HepG2 (cell line): Measurements from ENCODE around the gene GSK3B. TPM values are rescaled to one million over a fixed set of nuclear protein-coding genes. Genes with fewer than 3 reads are reported as not detected.

ENCODE experiments used
- ATAC-seq: fragments of 200-7000 bp; cut with Tn5 transposase; 3 replicates; pipeline ENCODE4 v1.9.1; 2020; ENCODE audit warnings: mild to moderate bottlenecking, moderate library complexity
- BruUV-seq: library from RNA; stranded (reverse); fragments of 400-500 nt; replicated peaks from 2 replicates; lab custom pipeline; 2021; lab: Mats Ljungman, UMichigan
- CTCF ChIA-PET: fragments of 300-600 bp; formaldehyde crosslinking; extraction: SDS; loops from one replicate; lab custom pipeline; 2021; ENCODE audit warnings: low total read pairs, inconsistent platforms, low intra/inter-chr PET ratio; lab: Yijun Ruan, JAX
- POLR2A ChIA-PET: fragments of 350-600 bp; sonication (Branson Sonifier 250); formaldehyde crosslinking; loops from one replicate; lab custom pipeline; 2020; ENCODE audit warnings: antibody characterized with exemption, inconsistent platforms; lab: Yijun Ruan, JAX
- DNase-seq: peaks from one replicate; pipeline ENCODE4 v3.0.0-alpha.2; 2015; ENCODE audit warnings: low spot score
- FAIRE-seq: peaks from 3 replicates; lab custom pipeline; 2011; peaks lifted over from hg19 to GRCh38; lab: Jason Lieb, UNC
- H2AFZ ChIP-seq: one replicate; pipeline ENCODE4 v1.6.1; 2011; ENCODE audit warnings: low read length, inconsistent platforms
- H3K27ac ChIP-seq: fragments of 300-600 bp; 3 replicates; pipeline ENCODE4 v1.8.0; 2011; ENCODE audit warnings: mixed run types, mild to moderate bottlenecking, mixed read lengths, low read length, inconsistent platforms; ENCODE audit not compliant: insufficient read depth; ENCODE audit errors: extremely low read length
- H3K27me3 ChIP-seq, 2 experiments: fragments of 200-600 bp in 1 of 2; 2 replicates in 1 of 2; 3 replicates in 1 of 2; pipeline versions ENCODE4 v1.6.0 to v1.8.0; 2011; ENCODE audit warnings: low read length in 2 of 2, mild to moderate bottlenecking in 2 of 2, moderate library complexity in 2 of 2, inconsistent platforms in 1 of 2; ENCODE audit not compliant: insufficient read depth in 2 of 2, control insufficient read depth in 1 of 2
- H3K36me3 ChIP-seq, 2 experiments: fragments of 200-600 bp in 1 of 2; replicated peaks in 1 of 2; 2 replicates in 1 of 2; 3 replicates in 1 of 2; pipeline versions ENCODE4 v1.5.1 to v1.8.0; 2011; ENCODE audit warnings: low read length in 2 of 2, inconsistent platforms in 1 of 2; ENCODE audit not compliant: insufficient read depth in 2 of 2, control insufficient read depth in 1 of 2
- H3K4me1 ChIP-seq: 2 replicates; pipeline ENCODE4 v1.5.1; 2012; ENCODE audit warnings: low read length, inconsistent platforms; ENCODE audit not compliant: insufficient read depth
- H3K4me2 ChIP-seq: 2 replicates; pipeline ENCODE4 v1.6.0; 2011; ENCODE audit warnings: low read depth, low read length, inconsistent platforms
- H3K4me3 ChIP-seq, 3 experiments: fragments of 200-600 bp in 1 of 3; sonication (generic), shearing (Covaris generic) in 1 of 3; replicated peaks in 1 of 3; 2 replicates each; pipeline ENCODE4 v1.5.1; 2011 to 2016; ENCODE audit warnings: low read length in 3 of 3, inconsistent platforms in 2 of 3, low read depth in 2 of 3, mild to moderate bottlenecking in 2 of 3, control low read depth in 1 of 3, mixed read lengths in 1 of 3; ENCODE audit not compliant: insufficient read depth in 1 of 3
- H3K79me2 ChIP-seq: one replicate; pipeline ENCODE4 v1.6.1; 2011; ENCODE audit warnings: low read length, inconsistent platforms; ENCODE audit not compliant: insufficient read depth
- H3K9ac ChIP-seq: 2 replicates; pipeline ENCODE4 v1.6.0; 2011; ENCODE audit warnings: mild to moderate bottlenecking, low read depth, low read length, inconsistent platforms; ENCODE audit not compliant: insufficient read depth
- H3K9me3 ChIP-seq: 2 replicates; pipeline ENCODE4 v1.5.1; 2012; ENCODE audit warnings: mild to moderate bottlenecking, low read length
- H4K20me1 ChIP-seq: 2 replicates; pipeline ENCODE4 v1.6.0; 2011; ENCODE audit warnings: inconsistent platforms, mild to moderate bottlenecking, low read length, moderate library complexity; ENCODE audit not compliant: insufficient read depth
- ZNF484 ChIP-seq: sonication (generic); formaldehyde crosslinking; IDR thresholded peaks from 2 replicates; pipeline ENCODE4 v1.5.1; 2020; ENCODE audit warnings: mild to moderate bottlenecking, low read depth, missing genetic modification reagents, borderline replicate concordance
- WGBS: methylation state at CpG from one replicate; pipeline ENCODE4 v1.1.6; 2017; ENCODE audit warnings: low lambda C conversion rate; 5-methylcytosine and 5-hydroxymethylcytosine counted together
- in situ Hi-C: cut with HindIII; loops from 2 replicates; pipeline ENCODE4 v1.10.0; 2017; ENCODE audit warnings: low pct_unique_long_range_greater_than_20kb; ENCODE audit not compliant: extremely low pct_ligation_motif_present
- intact Hi-C: fragments of 100-400 bp; cut with micrococcal nuclease; formaldehyde crosslinking; loops from one replicate; pipeline ENCODE4 v1.10.0; 2022; ENCODE audit not compliant: unreplicated experiment
- polyA plus RNA-seq, 8 experiments: library from polyadenylated mRNA; depleted of rRNA in 3 of 8; stranded (reverse) in 7 of 8; unstranded in 1 of 8; fragments of >200 nt; fragmentation: Illumina TruSeq in 4 of 8; extraction: Trizol in 4 of 8; gene quantifications; 2 replicates each; pipeline versions ENCODE4 v1.2.1 to v1.2.3, GENCODE V29; 2011 to 2016; ENCODE audit warnings: low read depth in 4 of 8, missing spikeins in 1 of 8, mixed read lengths in 1 of 8; ENCODE audit not compliant: insufficient read depth in 1 of 8
- total RNA-seq, 5 experiments: library from RNA; depleted of rRNA; stranded (reverse); fragments of >200 nt; fragmentation: Illumina TruSeq; extraction: Trizol; gene quantifications; 2 replicates each; pipeline ENCODE4 v1.2.3, GENCODE V29; 2016; ENCODE audit warnings: low read depth in 1 of 5
- TF ChIP-seq, protein P1 (sequence below): sonication (generic); formaldehyde crosslinking; IDR thresholded peaks from one replicate; pipeline ENCODE4 v1.5.1; 2020; ENCODE audit warnings: mild to moderate bottlenecking, missing genetic modification reagents; ENCODE audit errors: not compliant biosample characterization
- TF ChIP-seq, protein P2 (sequence below): sonication (generic); formaldehyde crosslinking; conservative IDR thresholded peaks from 2 replicates; pipeline ENCODE4 v1.4.0; 2020; ENCODE audit warnings: mild to moderate bottlenecking, missing genetic modification reagents, moderate library complexity

GSK3B gene
- total and polyA plus RNA-seq, 2 of the 13 experiments (the other 11 are each of a cell fraction or from before 2014, with no cell fraction given) = 22.3 to 30.1 TPM

DNA sequence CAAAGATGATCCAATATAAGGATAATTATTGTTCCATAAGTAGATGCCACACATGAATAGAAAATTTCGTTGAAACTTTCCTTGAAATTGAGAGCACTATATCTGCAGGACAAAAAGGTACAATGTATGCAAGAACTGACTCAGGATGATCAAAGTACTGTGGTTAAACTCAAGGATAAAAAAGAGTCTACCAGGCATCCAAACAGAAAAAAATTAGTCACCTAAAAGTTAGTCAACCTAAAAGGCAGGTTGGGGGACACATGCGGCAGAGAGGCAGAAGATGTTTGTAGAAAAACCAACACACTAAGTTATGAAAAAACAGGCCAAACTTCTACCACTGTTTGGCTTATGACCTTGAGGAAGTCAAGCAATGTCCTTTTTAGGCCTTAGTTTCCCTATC lies 68.7 kb downstream of the GSK3B start (continued):
- TF ChIP-seq, protein P1, sequence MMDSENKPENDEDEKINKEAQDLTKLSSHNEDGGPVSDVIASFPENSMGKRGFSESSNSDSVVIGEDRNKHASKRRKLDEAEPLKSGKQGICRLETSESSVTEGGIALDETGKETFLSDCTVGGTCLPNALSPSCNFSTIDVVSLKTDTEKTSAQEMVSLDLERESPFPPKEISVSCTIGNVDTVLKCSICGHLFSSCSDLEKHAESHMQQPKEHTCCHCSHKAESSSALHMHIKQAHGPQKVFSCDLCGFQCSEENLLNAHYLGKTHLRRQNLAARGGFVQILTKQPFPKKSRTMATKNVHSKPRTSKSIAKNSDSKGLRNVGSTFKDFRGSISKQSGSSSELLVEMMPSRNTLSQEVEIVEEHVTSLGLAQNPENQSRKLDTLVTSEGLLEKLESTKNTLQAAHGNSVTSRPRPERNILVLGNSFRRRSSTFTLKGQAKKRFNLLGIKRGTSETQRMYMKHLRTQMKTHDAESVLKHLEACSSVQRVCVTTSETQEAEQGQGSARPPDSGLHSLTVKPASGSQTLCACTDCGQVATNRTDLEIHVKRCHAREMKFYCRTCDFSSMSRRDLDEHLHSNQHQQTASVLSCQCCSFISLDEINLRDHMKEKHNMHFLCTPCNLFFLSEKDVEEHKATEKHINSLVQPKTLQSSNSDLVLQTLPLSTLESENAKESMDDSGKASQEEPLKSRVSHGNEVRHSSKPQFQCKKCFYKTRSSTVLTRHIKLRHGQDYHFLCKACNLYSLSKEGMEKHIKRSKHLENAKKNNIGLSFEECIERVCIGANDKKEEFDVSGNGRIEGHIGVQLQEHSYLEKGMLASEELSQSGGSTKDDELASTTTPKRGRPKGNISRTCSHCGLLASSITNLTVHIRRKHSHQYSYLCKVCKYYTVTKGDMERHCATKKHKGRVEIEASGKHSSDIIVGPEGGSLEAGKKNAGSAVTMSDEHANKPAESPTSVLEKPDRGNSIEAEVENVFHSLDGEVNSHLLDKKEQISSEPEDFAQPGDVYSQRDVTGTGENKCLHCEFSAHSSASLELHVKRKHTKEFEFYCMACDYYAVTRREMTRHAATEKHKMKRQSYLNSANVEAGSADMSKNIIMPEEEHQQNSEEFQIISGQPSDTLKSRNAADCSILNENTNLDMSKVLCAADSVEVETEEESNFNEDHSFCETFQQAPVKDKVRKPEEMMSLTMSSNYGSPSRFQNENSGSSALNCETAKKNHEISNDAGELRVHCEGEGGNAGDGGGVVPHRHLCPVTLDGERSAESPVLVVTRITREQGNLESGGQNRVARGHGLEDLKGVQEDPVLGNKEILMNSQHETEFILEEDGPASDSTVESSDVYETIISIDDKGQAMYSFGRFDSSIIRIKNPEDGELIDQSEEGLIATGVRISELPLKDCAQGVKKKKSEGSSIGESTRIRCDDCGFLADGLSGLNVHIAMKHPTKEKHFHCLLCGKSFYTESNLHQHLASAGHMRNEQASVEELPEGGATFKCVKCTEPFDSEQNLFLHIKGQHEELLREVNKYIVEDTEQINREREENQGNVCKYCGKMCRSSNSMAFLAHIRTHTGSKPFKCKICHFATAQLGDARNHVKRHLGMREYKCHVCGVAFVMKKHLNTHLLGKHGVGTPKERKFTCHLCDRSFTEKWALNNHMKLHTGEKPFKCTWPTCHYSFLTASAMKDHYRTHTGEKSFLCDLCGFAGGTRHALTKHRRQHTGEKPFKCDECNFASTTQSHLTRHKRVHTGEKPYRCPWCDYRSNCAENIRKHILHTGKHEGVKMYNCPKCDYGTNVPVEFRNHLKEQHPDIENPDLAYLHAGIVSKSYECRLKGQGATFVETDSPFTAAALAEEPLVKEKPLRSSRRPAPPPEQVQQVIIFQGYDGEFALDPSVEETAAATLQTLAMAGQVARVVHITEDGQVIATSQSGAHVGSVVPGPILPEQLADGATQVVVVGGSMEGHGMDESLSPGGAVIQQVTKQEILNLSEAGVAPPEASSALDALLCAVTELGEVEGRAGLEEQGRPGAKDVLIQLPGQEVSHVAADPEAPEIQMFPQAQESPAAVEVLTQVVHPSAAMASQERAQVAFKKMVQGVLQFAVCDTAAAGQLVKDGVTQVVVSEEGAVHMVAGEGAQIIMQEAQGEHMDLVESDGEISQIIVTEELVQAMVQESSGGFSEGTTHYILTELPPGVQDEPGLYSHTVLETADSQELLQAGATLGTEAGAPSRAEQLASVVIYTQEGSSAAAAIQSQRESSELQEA = no peak

DNA sequence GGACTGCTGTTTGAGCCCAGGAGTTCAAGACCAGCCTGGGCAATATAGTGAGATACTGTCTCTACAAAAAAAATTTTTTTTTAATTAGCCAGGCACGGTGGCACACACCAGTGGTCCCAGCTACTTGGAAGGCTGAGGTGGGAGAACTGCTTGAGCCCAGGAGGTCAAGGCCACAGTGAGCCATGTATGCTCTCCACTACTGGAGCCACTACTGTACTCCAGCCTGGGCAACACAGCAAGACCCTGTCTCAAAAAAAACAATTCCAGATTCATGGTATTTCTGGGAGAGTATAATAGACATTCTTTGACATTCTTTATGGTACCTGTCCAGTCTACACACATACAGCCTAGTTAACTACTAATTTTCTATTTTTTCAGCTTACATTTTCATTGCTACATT lies 70.1 kb downstream of the GSK3B start:
- H3K79me2 ChIP-seq = peaks cover 93% of the 10 kb centered on the region
- 100% methylated on average over 1 of the region's 1 CpG for WGBS
- BruUV-seq = no TSS peak
- TF ChIP-seq ZNF484 = no peak
- TF ChIP-seq, protein P2, sequence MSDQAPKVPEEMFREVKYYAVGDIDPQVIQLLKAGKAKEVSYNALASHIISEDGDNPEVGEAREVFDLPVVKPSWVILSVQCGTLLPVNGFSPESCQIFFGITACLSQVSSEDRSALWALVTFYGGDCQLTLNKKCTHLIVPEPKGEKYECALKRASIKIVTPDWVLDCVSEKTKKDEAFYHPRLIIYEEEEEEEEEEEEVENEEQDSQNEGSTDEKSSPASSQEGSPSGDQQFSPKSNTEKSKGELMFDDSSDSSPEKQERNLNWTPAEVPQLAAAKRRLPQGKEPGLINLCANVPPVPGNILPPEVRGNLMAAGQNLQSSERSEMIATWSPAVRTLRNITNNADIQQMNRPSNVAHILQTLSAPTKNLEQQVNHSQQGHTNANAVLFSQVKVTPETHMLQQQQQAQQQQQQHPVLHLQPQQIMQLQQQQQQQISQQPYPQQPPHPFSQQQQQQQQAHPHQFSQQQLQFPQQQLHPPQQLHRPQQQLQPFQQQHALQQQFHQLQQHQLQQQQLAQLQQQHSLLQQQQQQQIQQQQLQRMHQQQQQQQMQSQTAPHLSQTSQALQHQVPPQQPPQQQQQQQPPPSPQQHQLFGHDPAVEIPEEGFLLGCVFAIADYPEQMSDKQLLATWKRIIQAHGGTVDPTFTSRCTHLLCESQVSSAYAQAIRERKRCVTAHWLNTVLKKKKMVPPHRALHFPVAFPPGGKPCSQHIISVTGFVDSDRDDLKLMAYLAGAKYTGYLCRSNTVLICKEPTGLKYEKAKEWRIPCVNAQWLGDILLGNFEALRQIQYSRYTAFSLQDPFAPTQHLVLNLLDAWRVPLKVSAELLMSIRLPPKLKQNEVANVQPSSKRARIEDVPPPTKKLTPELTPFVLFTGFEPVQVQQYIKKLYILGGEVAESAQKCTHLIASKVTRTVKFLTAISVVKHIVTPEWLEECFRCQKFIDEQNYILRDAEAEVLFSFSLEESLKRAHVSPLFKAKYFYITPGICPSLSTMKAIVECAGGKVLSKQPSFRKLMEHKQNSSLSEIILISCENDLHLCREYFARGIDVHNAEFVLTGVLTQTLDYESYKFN (CRISPR knock-in tag) = no peak

More for the DNA sequence above, 70.1 kb downstream of the GSK3B start:
- DNase-seq (no peak), ATAC-seq (no peak), FAIRE-seq (no peak)
- Histone ChIP-seq H3K27me3 (no peaks in the 10 kb centered on the region), H3K4me1 (peaks cover 18% of the 10 kb centered on the region), H4K20me1 (peaks cover 7% of the 10 kb centered on the region), H3K9ac (no peak overlapping the region), H2AFZ (no peak overlapping the region), H3K4me3 (no peak overlapping the region), H3K9me3 (no peaks in the 10 kb centered on the region), H3K27ac (no peak overlapping the region), H3K4me2 (no peak overlapping the region), H3K36me3 (0 out of 5 replicates have a peak, but pooled peaks cover 0 to 3% of the 10 kb centered on the region in 2 experiments)
- in situ Hi-C loops = no loop called here
- ChIA-PET CTCF (no interaction called here), POLR2A (no interaction called here)
- intact Hi-C loops = no loop called here
